Adrenal gland (tissue), 5 donors: ENCODE data around the gene TTC27.

Experiments used
- POLR2A ChIP-seq, 2 donors: fragments of 450-650 bp; IDR thresholded peaks; one replicate each; pipeline ENCODE4 v1.6.1; 2017; ENCODE audit warnings: antibody characterized with exemption in 2 of 2, mild to moderate bottlenecking in 2 of 2, moderate library complexity in 1 of 2
- TF ChIP-seq, protein P1 (sequence below), 6 experiments: fragments of 450-650 bp in 4 of 6; fragments of 200-600 bp in 2 of 6; sonication (generic) in 1 of 6; IDR thresholded peaks; 1 replicate in 5 of 6; 2 replicates in 1 of 6; pipeline versions ENCODE4 v1.5.1 to v1.8.0; 2016 to 2021; ENCODE audit warnings: antibody characterized with exemption in 6 of 6, mild to moderate bottlenecking in 2 of 6, moderate library complexity in 1 of 6
- donor health status: DM: no; HTN: no; CAD: no.

DNA sequence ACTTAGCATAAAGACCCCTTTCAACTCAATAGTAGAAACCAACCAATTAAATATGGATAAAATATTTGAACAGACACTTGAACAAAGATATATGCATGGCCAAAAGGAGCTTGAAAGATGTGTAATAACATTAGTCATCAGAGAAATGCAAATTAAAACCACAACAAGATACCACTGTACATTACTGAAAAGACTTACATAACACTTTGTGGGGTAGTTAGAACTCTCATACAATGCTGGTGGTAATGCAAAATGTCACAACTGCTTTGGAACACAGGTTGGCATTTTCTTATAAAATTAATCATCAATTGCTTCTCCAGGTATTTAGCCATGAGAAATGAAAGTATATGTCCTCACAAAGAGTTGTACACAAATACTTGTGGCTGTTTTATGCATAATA, 60.7 kb downstream of the TTC27 start:
- TF ChIP-seq, protein P1, sequence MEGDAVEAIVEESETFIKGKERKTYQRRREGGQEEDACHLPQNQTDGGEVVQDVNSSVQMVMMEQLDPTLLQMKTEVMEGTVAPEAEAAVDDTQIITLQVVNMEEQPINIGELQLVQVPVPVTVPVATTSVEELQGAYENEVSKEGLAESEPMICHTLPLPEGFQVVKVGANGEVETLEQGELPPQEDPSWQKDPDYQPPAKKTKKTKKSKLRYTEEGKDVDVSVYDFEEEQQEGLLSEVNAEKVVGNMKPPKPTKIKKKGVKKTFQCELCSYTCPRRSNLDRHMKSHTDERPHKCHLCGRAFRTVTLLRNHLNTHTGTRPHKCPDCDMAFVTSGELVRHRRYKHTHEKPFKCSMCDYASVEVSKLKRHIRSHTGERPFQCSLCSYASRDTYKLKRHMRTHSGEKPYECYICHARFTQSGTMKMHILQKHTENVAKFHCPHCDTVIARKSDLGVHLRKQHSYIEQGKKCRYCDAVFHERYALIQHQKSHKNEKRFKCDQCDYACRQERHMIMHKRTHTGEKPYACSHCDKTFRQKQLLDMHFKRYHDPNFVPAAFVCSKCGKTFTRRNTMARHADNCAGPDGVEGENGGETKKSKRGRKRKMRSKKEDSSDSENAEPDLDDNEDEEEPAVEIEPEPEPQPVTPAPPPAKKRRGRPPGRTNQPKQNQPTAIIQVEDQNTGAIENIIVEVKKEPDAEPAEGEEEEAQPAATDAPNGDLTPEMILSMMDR (IDR thresholded peaks at IDR 0.05) = no peak
- no peak for TF ChIP-seq POLR2A (IDR thresholded peaks at IDR 0.05)
